HepG2 (cell line): Measurements from ENCODE around the gene CCDC33. TPM values are rescaled to one million over a fixed set of nuclear protein-coding genes. Genes with fewer than 3 reads are reported as not detected.
A peak's percentile ranks its signal among the peaks of the same experiment; 100 is the strongest.

Experiments used
- ATAC-seq: fragments of 200-7000 bp; cut with Tn5 transposase; 3 replicates; pipeline ENCODE4 v1.9.1; 2020; ENCODE audit warnings: mild to moderate bottlenecking, moderate library complexity
- BruUV-seq: library from RNA; stranded (reverse); fragments of 400-500 nt; replicated peaks from 2 replicates; lab custom pipeline; 2021; lab: Mats Ljungman, UMichigan
- CTCF ChIA-PET: fragments of 300-600 bp; formaldehyde crosslinking; extraction: SDS; loops from one replicate; lab custom pipeline; 2021; ENCODE audit warnings: low total read pairs, inconsistent platforms, low intra/inter-chr PET ratio; lab: Yijun Ruan, JAX
- POLR2A ChIA-PET: fragments of 350-600 bp; sonication (Branson Sonifier 250); formaldehyde crosslinking; loops from one replicate; lab custom pipeline; 2020; ENCODE audit warnings: antibody characterized with exemption, inconsistent platforms; lab: Yijun Ruan, JAX
- DNase-seq: peaks from one replicate; pipeline ENCODE4 v3.0.0-alpha.2; 2015; ENCODE audit warnings: low spot score
- FAIRE-seq: peaks from 3 replicates; lab custom pipeline; 2011; peaks lifted over from hg19 to GRCh38; lab: Jason Lieb, UNC
- H2AFZ ChIP-seq: one replicate; pipeline ENCODE4 v1.6.1; 2011; ENCODE audit warnings: low read length, inconsistent platforms
- H3K27ac ChIP-seq: fragments of 300-600 bp; 3 replicates; pipeline ENCODE4 v1.8.0; 2011; ENCODE audit warnings: mixed run types, mild to moderate bottlenecking, mixed read lengths, low read length, inconsistent platforms; ENCODE audit not compliant: insufficient read depth; ENCODE audit errors: extremely low read length
- H3K27me3 ChIP-seq, 2 experiments: fragments of 200-600 bp in 1 of 2; 2 replicates in 1 of 2; 3 replicates in 1 of 2; pipeline versions ENCODE4 v1.6.0 to v1.8.0; 2011; ENCODE audit warnings: low read length in 2 of 2, mild to moderate bottlenecking in 2 of 2, moderate library complexity in 2 of 2, inconsistent platforms in 1 of 2; ENCODE audit not compliant: insufficient read depth in 2 of 2, control insufficient read depth in 1 of 2
- H3K36me3 ChIP-seq, 2 experiments: fragments of 200-600 bp in 1 of 2; replicated peaks in 1 of 2; 2 replicates in 1 of 2; 3 replicates in 1 of 2; pipeline versions ENCODE4 v1.5.1 to v1.8.0; 2011; ENCODE audit warnings: low read length in 2 of 2, inconsistent platforms in 1 of 2; ENCODE audit not compliant: insufficient read depth in 2 of 2, control insufficient read depth in 1 of 2
- H3K4me1 ChIP-seq: 2 replicates; pipeline ENCODE4 v1.5.1; 2012; ENCODE audit warnings: low read length, inconsistent platforms; ENCODE audit not compliant: insufficient read depth
- H3K4me2 ChIP-seq: 2 replicates; pipeline ENCODE4 v1.6.0; 2011; ENCODE audit warnings: low read depth, low read length, inconsistent platforms
- H3K4me3 ChIP-seq, 3 experiments: fragments of 200-600 bp in 1 of 3; sonication (generic), shearing (Covaris generic) in 1 of 3; replicated peaks in 1 of 3; 2 replicates each; pipeline ENCODE4 v1.5.1; 2011 to 2016; ENCODE audit warnings: low read length in 3 of 3, inconsistent platforms in 2 of 3, low read depth in 2 of 3, mild to moderate bottlenecking in 2 of 3, control low read depth in 1 of 3, mixed read lengths in 1 of 3; ENCODE audit not compliant: insufficient read depth in 1 of 3
- H3K79me2 ChIP-seq: one replicate; pipeline ENCODE4 v1.6.1; 2011; ENCODE audit warnings: low read length, inconsistent platforms; ENCODE audit not compliant: insufficient read depth
- H3K9ac ChIP-seq: 2 replicates; pipeline ENCODE4 v1.6.0; 2011; ENCODE audit warnings: mild to moderate bottlenecking, low read depth, low read length, inconsistent platforms; ENCODE audit not compliant: insufficient read depth
- H3K9me3 ChIP-seq: 2 replicates; pipeline ENCODE4 v1.5.1; 2012; ENCODE audit warnings: mild to moderate bottlenecking, low read length
- H4K20me1 ChIP-seq: 2 replicates; pipeline ENCODE4 v1.6.0; 2011; ENCODE audit warnings: inconsistent platforms, mild to moderate bottlenecking, low read length, moderate library complexity; ENCODE audit not compliant: insufficient read depth
- ETV6 ChIP-seq: sonication (generic); formaldehyde crosslinking; conservative IDR thresholded peaks from 2 replicates; pipeline ENCODE4 v1.4.0; 2020; ENCODE audit warnings: missing genetic modification reagents
- EZH2 ChIP-seq: conservative IDR thresholded peaks from 2 replicates; pipeline ENCODE4 v1.6.1; 2012; ENCODE audit warnings: mild to moderate bottlenecking, low read depth, low read length, moderate library complexity
- FOXK2 ChIP-seq: fragments of 450-650 bp; IDR thresholded peaks from 2 replicates; pipeline ENCODE4 v1.6.1; 2016
- MBD4 ChIP-seq: IDR thresholded peaks from 2 replicates; pipeline ENCODE4 v1.6.1; 2012; ENCODE audit warnings: low read length, inconsistent platforms, borderline replicate concordance
- MYC ChIP-seq: sonication (generic); formaldehyde crosslinking; IDR thresholded peaks from 2 replicates; pipeline ENCODE4 v1.9.0; 2021; ENCODE audit warnings: missing genetic modification reagents, borderline replicate concordance
- NFIC ChIP-seq: IDR thresholded peaks from 2 replicates; pipeline ENCODE4 v1.6.1; 2012; ENCODE audit warnings: mild to moderate bottlenecking, low read length, inconsistent platforms
- PTBP1 ChIP-seq: fragments of 200-400 bp; formaldehyde crosslinking; IDR thresholded peaks from 2 replicates; pipeline ENCODE4 v1.6.1; 2018; ENCODE audit warnings: low read length, low read depth; ENCODE audit not compliant: poor library complexity, severe bottlenecking
- SP5 ChIP-seq: IDR thresholded peaks from 2 replicates; pipeline ENCODE4 v1.6.1; 2016; ENCODE audit warnings: low read depth, borderline replicate concordance
- XRCC5 ChIP-seq: fragments of 200-400 bp; formaldehyde crosslinking; optimal IDR thresholded peaks from 2 replicates; pipeline ENCODE3; 2017; ENCODE audit warnings: mild to moderate bottlenecking, low read length
- ZBTB3 ChIP-seq: sonication (generic); formaldehyde crosslinking; IDR thresholded peaks from 2 replicates; pipeline ENCODE4 v1.4.0; 2020; ENCODE audit warnings: low read depth, mild to moderate bottlenecking, moderate library complexity, missing genetic modification reagents, borderline replicate concordance
- ZBTB38 ChIP-seq: sonication (generic); formaldehyde crosslinking; IDR thresholded peaks from 2 replicates; pipeline ENCODE4 v1.5.1; 2020; ENCODE audit warnings: mild to moderate bottlenecking, missing genetic modification reagents
- ZIK1 ChIP-seq: sonication (generic); formaldehyde crosslinking; IDR thresholded peaks from 2 replicates; pipeline ENCODE4 v1.5.0; 2020; ENCODE audit warnings: mild to moderate bottlenecking, low read depth, missing genetic modification reagents, borderline replicate concordance
- ZMYM3 ChIP-seq: sonication (generic); formaldehyde crosslinking; IDR thresholded peaks from 2 replicates; pipeline ENCODE4 v1.5.1; 2020; ENCODE audit warnings: mild to moderate bottlenecking, missing genetic modification reagents
- ZNF260 ChIP-seq: sonication (generic); formaldehyde crosslinking; IDR thresholded peaks from 2 replicates; pipeline ENCODE4 v1.4.0; 2020; ENCODE audit warnings: missing genetic modification reagents, low read depth, mild to moderate bottlenecking, borderline replicate concordance
- ZNF30 ChIP-seq: sonication (generic); formaldehyde crosslinking; IDR thresholded peaks from 2 replicates; pipeline ENCODE4 v1.5.0; 2020; ENCODE audit warnings: mild to moderate bottlenecking, missing genetic modification reagents
- ZNF557 ChIP-seq: sonication (generic); formaldehyde crosslinking; IDR thresholded peaks from 2 replicates; pipeline ENCODE4 v1.4.0; 2020; ENCODE audit warnings: missing genetic modification reagents
- WGBS: methylation state at CpG from one replicate; pipeline ENCODE4 v1.1.6; 2017; ENCODE audit warnings: low lambda C conversion rate; 5-methylcytosine and 5-hydroxymethylcytosine counted together
- in situ Hi-C: cut with HindIII; loops from 2 replicates; pipeline ENCODE4 v1.10.0; 2017; ENCODE audit warnings: low pct_unique_long_range_greater_than_20kb; ENCODE audit not compliant: extremely low pct_ligation_motif_present
- intact Hi-C: fragments of 100-400 bp; cut with micrococcal nuclease; formaldehyde crosslinking; loops from one replicate; pipeline ENCODE4 v1.10.0; 2022; ENCODE audit not compliant: unreplicated experiment
- polyA plus RNA-seq, 8 experiments: library from polyadenylated mRNA; depleted of rRNA in 3 of 8; stranded (reverse) in 7 of 8; unstranded in 1 of 8; fragments of >200 nt; fragmentation: Illumina TruSeq in 4 of 8; extraction: Trizol in 4 of 8; gene quantifications; 2 replicates each; pipeline versions ENCODE4 v1.2.1 to v1.2.3, GENCODE V29; 2011 to 2016; ENCODE audit warnings: low read depth in 4 of 8, missing spikeins in 1 of 8, mixed read lengths in 1 of 8; ENCODE audit not compliant: insufficient read depth in 1 of 8
- total RNA-seq, 5 experiments: library from RNA; depleted of rRNA; stranded (reverse); fragments of >200 nt; fragmentation: Illumina TruSeq; extraction: Trizol; gene quantifications; 2 replicates each; pipeline ENCODE4 v1.2.3, GENCODE V29; 2016; ENCODE audit warnings: low read depth in 1 of 5
- TF ChIP-seq, protein P1 (sequence below): sonication (generic); formaldehyde crosslinking; conservative IDR thresholded peaks from 2 replicates; pipeline ENCODE4 v1.8.0; 2022; ENCODE audit warnings: mild to moderate bottlenecking, moderate library complexity, missing genetic modification reagents
- TF ChIP-seq, protein P2 (sequence below): sonication (generic); formaldehyde crosslinking; conservative IDR thresholded peaks from 2 replicates; pipeline ENCODE4 v1.4.0; 2020; ENCODE audit warnings: missing genetic modification reagents
- TF ChIP-seq, protein P3 (sequence below): sonication (generic); formaldehyde crosslinking; conservative IDR thresholded peaks from 2 replicates; pipeline ENCODE4 v1.4.0; 2020; ENCODE audit warnings: mild to moderate bottlenecking, missing genetic modification reagents, moderate library complexity

Gene CCDC33
- total and polyA plus RNA-seq, 2 of the 13 experiments (the other 11 are each of a cell fraction or from before 2014, with no cell fraction given), result 0.30 TPM; not detected in 1

DNA sequence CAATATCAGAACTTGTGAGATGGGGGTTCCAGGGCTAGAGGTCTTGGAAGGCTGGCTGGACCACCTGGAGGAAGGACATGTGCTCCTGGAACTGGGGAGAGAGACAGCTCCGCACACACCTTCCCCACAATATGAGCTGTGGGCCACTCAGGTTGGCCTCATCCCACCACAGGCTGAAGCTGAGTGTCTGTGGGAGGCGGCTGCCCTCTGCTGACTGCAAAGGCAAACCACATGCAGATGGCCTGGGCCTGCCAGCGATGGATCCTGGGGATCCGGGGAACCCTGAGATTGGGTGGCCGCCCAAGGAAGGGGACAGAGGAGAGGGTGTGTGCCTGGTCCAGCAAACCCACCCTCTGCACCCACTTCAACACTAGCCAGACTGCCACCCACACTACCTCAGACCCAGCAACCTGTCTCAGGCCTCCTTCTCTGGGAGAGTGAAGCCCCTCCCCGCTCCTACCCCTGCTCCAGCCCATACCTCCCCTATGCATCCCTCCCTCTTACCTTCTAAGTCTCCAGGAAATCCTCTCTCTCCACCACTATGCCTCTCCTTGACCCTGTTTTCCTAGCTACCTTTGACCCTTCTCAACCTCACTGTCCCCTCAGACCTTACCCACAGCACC is 86.5 kb downstream of the CCDC33 start:
- H2AFZ ChIP-seq, result no peak overlapping the region
- intact Hi-C loops (no loop called here), in situ Hi-C loops (no loop called here)
- H3K27ac ChIP-seq, result no peak overlapping the region
- no peak overlapping the region for H3K4me3 ChIP-seq
- H3K9me3 ChIP-seq, result no peaks in the 10 kb centered on the region
- BruUV-seq, result no TSS peak
- DNase-seq, result peak; percentile 41
- H3K27me3 ChIP-seq, result peaks cover 1 to 3% of the 10 kb centered on the region in 2 experiments; a peak in 2 of 5 replicates
- no peak for FAIRE-seq
- no peak overlapping the region for H3K4me2 ChIP-seq
- CTCF ChIA-PET, result interaction anchor here (0.6 to 1.6 kb wide), 5 partner anchors 11 to 269 kb away, joined by 3 to 16 read pairs (median 4); no protein-coding TSS in a partner anchor
- 34% methylated on average over 3 of the region's 6 CpGs for WGBS
- H3K79me2 ChIP-seq, result no peaks in the 10 kb centered on the region
- peak; percentile 92 for ATAC-seq
- H3K4me1 ChIP-seq, result no peaks in the 10 kb centered on the region
- H3K9ac ChIP-seq, result no peak overlapping the region
- no peaks in the 10 kb centered on the region for H3K36me3 ChIP-seq
- no peaks in the 10 kb centered on the region for H4K20me1 ChIP-seq
- POLR2A ChIA-PET, result no interaction called here
- TF ChIP-seq ZIK1 (CRISPR knock-in tag) (no peak), EZH2 (no peak), MYC (CRISPR knock-in tag) (peak; percentile 20; the same call in 1 of the 2 replicates), NFIC (no peak), ZNF557 (CRISPR knock-in tag) (no peak), MBD4 (no peak), SP5 (no peak), ZBTB38 (CRISPR knock-in tag) (no peak), ZBTB3 (CRISPR knock-in tag) (no peak), ETV6 (CRISPR knock-in tag) (no peak), ZNF260 (no peak), ZNF30 (CRISPR knock-in tag) (no peak), ZMYM3 (0 out of 2 replicates have a peak, but pooled peaks have one; percentile 28), PTBP1 (no peak), XRCC5 (peak; percentile 71), FOXK2 (no peak)
- TF ChIP-seq, protein P1, sequence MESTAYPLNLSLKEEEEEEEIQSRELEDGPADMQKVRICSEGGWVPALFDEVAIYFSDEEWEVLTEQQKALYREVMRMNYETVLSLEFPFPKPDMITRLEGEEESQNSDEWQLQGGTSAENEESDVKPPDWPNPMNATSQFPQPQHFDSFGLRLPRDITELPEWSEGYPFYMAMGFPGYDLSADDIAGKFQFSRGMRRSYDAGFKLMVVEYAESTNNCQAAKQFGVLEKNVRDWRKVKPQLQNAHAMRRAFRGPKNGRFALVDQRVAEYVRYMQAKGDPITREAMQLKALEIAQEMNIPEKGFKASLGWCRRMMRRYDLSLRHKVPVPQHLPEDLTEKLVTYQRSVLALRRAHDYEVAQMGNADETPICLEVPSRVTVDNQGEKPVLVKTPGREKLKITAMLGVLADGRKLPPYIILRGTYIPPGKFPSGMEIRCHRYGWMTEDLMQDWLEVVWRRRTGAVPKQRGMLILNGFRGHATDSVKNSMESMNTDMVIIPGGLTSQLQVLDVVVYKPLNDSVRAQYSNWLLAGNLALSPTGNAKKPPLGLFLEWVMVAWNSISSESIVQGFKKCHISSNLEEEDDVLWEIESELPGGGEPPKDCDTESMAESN (CRISPR knock-in tag), result no peak
- TF ChIP-seq, protein P2, sequence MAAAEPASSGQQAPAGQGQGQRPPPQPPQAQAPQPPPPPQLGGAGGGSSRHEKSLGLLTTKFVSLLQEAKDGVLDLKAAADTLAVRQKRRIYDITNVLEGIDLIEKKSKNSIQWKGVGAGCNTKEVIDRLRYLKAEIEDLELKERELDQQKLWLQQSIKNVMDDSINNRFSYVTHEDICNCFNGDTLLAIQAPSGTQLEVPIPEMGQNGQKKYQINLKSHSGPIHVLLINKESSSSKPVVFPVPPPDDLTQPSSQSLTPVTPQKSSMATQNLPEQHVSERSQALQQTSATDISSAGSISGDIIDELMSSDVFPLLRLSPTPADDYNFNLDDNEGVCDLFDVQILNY (CRISPR knock-in tag), result no peak
- TF ChIP-seq, protein P3, sequence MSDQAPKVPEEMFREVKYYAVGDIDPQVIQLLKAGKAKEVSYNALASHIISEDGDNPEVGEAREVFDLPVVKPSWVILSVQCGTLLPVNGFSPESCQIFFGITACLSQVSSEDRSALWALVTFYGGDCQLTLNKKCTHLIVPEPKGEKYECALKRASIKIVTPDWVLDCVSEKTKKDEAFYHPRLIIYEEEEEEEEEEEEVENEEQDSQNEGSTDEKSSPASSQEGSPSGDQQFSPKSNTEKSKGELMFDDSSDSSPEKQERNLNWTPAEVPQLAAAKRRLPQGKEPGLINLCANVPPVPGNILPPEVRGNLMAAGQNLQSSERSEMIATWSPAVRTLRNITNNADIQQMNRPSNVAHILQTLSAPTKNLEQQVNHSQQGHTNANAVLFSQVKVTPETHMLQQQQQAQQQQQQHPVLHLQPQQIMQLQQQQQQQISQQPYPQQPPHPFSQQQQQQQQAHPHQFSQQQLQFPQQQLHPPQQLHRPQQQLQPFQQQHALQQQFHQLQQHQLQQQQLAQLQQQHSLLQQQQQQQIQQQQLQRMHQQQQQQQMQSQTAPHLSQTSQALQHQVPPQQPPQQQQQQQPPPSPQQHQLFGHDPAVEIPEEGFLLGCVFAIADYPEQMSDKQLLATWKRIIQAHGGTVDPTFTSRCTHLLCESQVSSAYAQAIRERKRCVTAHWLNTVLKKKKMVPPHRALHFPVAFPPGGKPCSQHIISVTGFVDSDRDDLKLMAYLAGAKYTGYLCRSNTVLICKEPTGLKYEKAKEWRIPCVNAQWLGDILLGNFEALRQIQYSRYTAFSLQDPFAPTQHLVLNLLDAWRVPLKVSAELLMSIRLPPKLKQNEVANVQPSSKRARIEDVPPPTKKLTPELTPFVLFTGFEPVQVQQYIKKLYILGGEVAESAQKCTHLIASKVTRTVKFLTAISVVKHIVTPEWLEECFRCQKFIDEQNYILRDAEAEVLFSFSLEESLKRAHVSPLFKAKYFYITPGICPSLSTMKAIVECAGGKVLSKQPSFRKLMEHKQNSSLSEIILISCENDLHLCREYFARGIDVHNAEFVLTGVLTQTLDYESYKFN (CRISPR knock-in tag), result no peak
